Measurements from ENCODE around the gene PMPCA.

Gene PMPCA

GRCh38 chr9:136410500-136411287 is at the start of gene PMPCA, which contains the start of gene ENTR1:
Gene PMPCA, plus strand, starts transcription at chr9:136410658. Its CDS starts 11 bp downstream, at chr9:136410669.
Gene ENTR1, minus strand, starts transcription at chr9:136410614. Its CDS starts 217 bp downstream, at chr9:136410397.
- DNase-seq (ENCODE audit: low read depth) = peak; percentile 96

GRCh38 chr9:136361047-136361753 is 49.3 kb upstream of the PMPCA start:
- no peak for DNase-seq (ENCODE audit: low read depth)

- no peak for DNase-seq (ENCODE audit: low read depth)
Measured at GRCh38 chr9:136361754-136362449, 48.6 kb upstream of the PMPCA start.

GRCh38 chr9:136362450-136362784 is 48.0 kb upstream of the PMPCA start:
- DNase-seq (ENCODE audit: low read depth) = no peak

- DNase-seq (ENCODE audit: low read depth) = peak; percentile 96
Measured at GRCh38 chr9:136363106-136363948, 47.1 kb upstream of the PMPCA start, which contains the start of gene DNLZ. Gene DNLZ, minus strand, starts transcription at chr9:136363744. Its CDS starts 30 bp downstream, at chr9:136363714.

GRCh38 chr9:136363949-136364748 is 46.3 kb upstream of the PMPCA start:
- no peak for DNase-seq (ENCODE audit: low read depth)

GRCh38 chr9:136364942-136365774 is 45.3 kb upstream of the PMPCA start:
- DNase-seq (ENCODE audit: low read depth) = no peak

GRCh38 chr9:136365775-136366222 is 44.7 kb upstream of the PMPCA start:
- DNase-seq (ENCODE audit: low read depth) = no peak

GRCh38 chr9:136366826-136367225 is 43.6 kb upstream of the PMPCA start:
- DNase-seq (ENCODE audit: low read depth) = no peak

- DNase-seq (ENCODE audit: low read depth) = no peak
Measured at GRCh38 chr9:136367296-136368145, 42.9 kb upstream of the PMPCA start.

- no peak for DNase-seq (ENCODE audit: low read depth)
Measured at GRCh38 chr9:136368190-136368589, 42.3 kb upstream of the PMPCA start.

- no peak for DNase-seq (ENCODE audit: low read depth)
Measured at GRCh38 chr9:136370037-136370436, 40.4 kb upstream of the PMPCA start.

GRCh38 chr9:136370687-136371532 is 39.5 kb upstream of the PMPCA start:
- DNase-seq (ENCODE audit: low read depth) = no peak

- no peak for DNase-seq (ENCODE audit: low read depth)
Measured at GRCh38 chr9:136371533-136371880, 39.0 kb upstream of the PMPCA start.

GRCh38 chr9:136372006-136372405 is 38.5 kb upstream of the PMPCA start:
- no peak for DNase-seq (ENCODE audit: low read depth)

GRCh38 chr9:136372561-136373299 is 37.7 kb upstream of the PMPCA start:
- no peak for DNase-seq (ENCODE audit: low read depth)
